Choroid plexus epithelial cell (primary cell): Measurements from ENCODE around the gene TRPC1.

Experiments used
- DNase-seq: peaks from one replicate; pipeline ENCODE4 v3.0.0-alpha.2; 2010; ENCODE audit warnings: low read depth
- H3K4me3 ChIP-seq: 2 replicates; pipeline ENCODE4 v1.5.1; 2011; ENCODE audit warnings: low read depth, mild to moderate bottlenecking, control low read depth, low read length, moderate library complexity
- CTCF ChIP-seq: conservative IDR thresholded peaks from 2 replicates; pipeline ENCODE4 v1.5.1; 2011; ENCODE audit warnings: low read depth, mild to moderate bottlenecking, control low read depth, inconsistent platforms, low read length, moderate library complexity

The TRPC1 gene

GRCh38 chr3:142782616-142783015 lies 58.8 kb downstream of the TRPC1 start:
- DNase-seq: no peak
- TF ChIP-seq CTCF: no peak
- H3K4me3 ChIP-seq: no peak overlapping the region

GRCh38 chr3:142784228-142784627 lies 60.4 kb downstream of the TRPC1 start:
- no peak for TF ChIP-seq CTCF
- no peak overlapping the region for H3K4me3 ChIP-seq
- no peak for DNase-seq

GRCh38 chr3:142785996-142786395 lies 62.2 kb downstream of the TRPC1 start:
- no peak for DNase-seq
- no peak for TF ChIP-seq CTCF
- no peak overlapping the region for H3K4me3 ChIP-seq

GRCh38 chr3:142787719-142788118 lies 63.9 kb downstream of the TRPC1 start:
- no peak for TF ChIP-seq CTCF
- no peak overlapping the region for H3K4me3 ChIP-seq
- DNase-seq: no peak

- no peak overlapping the region for H3K4me3 ChIP-seq
- DNase-seq: no peak
- TF ChIP-seq CTCF: no peak
Measured at GRCh38 chr3:142794508-142794907, 70.7 kb downstream of the TRPC1 start.

GRCh38 chr3:142795332-142795731 lies 71.5 kb downstream of the TRPC1 start:
- H3K4me3 ChIP-seq: no peak overlapping the region
- no peak for DNase-seq
- no peak for TF ChIP-seq CTCF

GRCh38 chr3:142796823-142797222 lies 73.0 kb downstream of the TRPC1 start:
- DNase-seq: no peak
- TF ChIP-seq CTCF: no peak
- H3K4me3 ChIP-seq: no peak overlapping the region
